DOHH2 (cell line): ENCODE measurements around the gene LSR.
"Not testable (repeated sequence)": the region's sequence is repeated elsewhere in the genome, so short reads cannot be mapped to it uniquely, and the experiment has no call there.

Source experiments
- H3F3A ChIP-seq: fragments of 200-600 bp; sonication (generic), shearing (Covaris generic); 2 replicates; pipeline ENCODE4 v1.6.0; 2016; ENCODE audit warnings: antibody characterized with exemption, mild to moderate bottlenecking; ENCODE audit not compliant: control insufficient read depth, insufficient read depth
- H3K27ac ChIP-seq: fragments of 200-600 bp; sonication (generic); 2 replicates; pipeline ENCODE4 v1.5.1; 2014; ENCODE audit warnings: low read depth, mild to moderate bottlenecking, low read length, moderate library complexity
- H3K27me3 ChIP-seq: fragments of 200-600 bp; sonication (generic); 2 replicates; pipeline ENCODE4 v1.6.1; 2014; ENCODE audit warnings: mild to moderate bottlenecking, low read length, mixed read lengths; ENCODE audit not compliant: control insufficient read depth
- H3K36me3 ChIP-seq: fragments of 200-600 bp; sonication (generic); 2 replicates; pipeline ENCODE4 v1.6.1; 2014; ENCODE audit warnings: mild to moderate bottlenecking, low read length, moderate library complexity, mixed read lengths; ENCODE audit not compliant: control insufficient read depth
- H3K4me1 ChIP-seq: fragments of 200-600 bp; sonication (generic); 2 replicates; pipeline ENCODE4 v1.6.1; 2014; ENCODE audit warnings: mild to moderate bottlenecking, low read length, mixed read lengths; ENCODE audit not compliant: control insufficient read depth
- H3K4me2 ChIP-seq: fragments of 200-600 bp; sonication (generic); 2 replicates; pipeline ENCODE4 v1.6.0; 2014; ENCODE audit warnings: mild to moderate bottlenecking, low read length, moderate library complexity
- H3K4me3 ChIP-seq: fragments of 200-600 bp; sonication (generic); 2 replicates; pipeline ENCODE4 v1.5.1; 2014; ENCODE audit warnings: mild to moderate bottlenecking, low read length, mixed read lengths
- H3K79me2 ChIP-seq: fragments of 200-600 bp; sonication (generic); 2 replicates; pipeline ENCODE4 v1.6.1; 2014; ENCODE audit warnings: mild to moderate bottlenecking, low read length, mixed read lengths; ENCODE audit not compliant: control insufficient read depth
- H3K9me2 ChIP-seq: fragments of 200-600 bp; sonication (generic); replicated peaks from 2 replicates; pipeline ENCODE4 v1.6.1; 2014; ENCODE audit warnings: mild to moderate bottlenecking, low read length, mixed read lengths; ENCODE audit not compliant: control insufficient read depth
- H3K9me3 ChIP-seq: fragments of 200-600 bp; sonication (generic); 2 replicates; pipeline ENCODE4 v1.6.1; 2014; ENCODE audit warnings: antibody characterized with exemption, low read length, mixed read lengths; ENCODE audit not compliant: control insufficient read depth, insufficient read depth
- H4K20me1 ChIP-seq: fragments of 200-600 bp; sonication (generic); 2 replicates; pipeline ENCODE4 v1.6.0; 2014; ENCODE audit warnings: low read depth, mild to moderate bottlenecking, antibody characterized with exemption, low read length, moderate library complexity; ENCODE audit not compliant: control insufficient read depth, insufficient read depth
- EZH2phosphoT487 ChIP-seq: fragments of 200-600 bp; sonication (generic); IDR thresholded peaks from 2 replicates; pipeline ENCODE4 v1.6.1; 2017; ENCODE audit warnings: borderline replicate concordance, mild to moderate bottlenecking, antibody characterized with exemption, low read length, moderate library complexity, mixed read lengths
- TF ChIP-seq, protein P1 (sequence below): fragments of 200-600 bp; sonication (generic); IDR thresholded peaks from one replicate; pipeline ENCODE4 v1.5.1; 2014; ENCODE audit warnings: antibody characterized with exemption, mild to moderate bottlenecking, low read depth, low read length; ENCODE audit not compliant: poor library complexity, severe bottlenecking

The LSR gene

DNA sequence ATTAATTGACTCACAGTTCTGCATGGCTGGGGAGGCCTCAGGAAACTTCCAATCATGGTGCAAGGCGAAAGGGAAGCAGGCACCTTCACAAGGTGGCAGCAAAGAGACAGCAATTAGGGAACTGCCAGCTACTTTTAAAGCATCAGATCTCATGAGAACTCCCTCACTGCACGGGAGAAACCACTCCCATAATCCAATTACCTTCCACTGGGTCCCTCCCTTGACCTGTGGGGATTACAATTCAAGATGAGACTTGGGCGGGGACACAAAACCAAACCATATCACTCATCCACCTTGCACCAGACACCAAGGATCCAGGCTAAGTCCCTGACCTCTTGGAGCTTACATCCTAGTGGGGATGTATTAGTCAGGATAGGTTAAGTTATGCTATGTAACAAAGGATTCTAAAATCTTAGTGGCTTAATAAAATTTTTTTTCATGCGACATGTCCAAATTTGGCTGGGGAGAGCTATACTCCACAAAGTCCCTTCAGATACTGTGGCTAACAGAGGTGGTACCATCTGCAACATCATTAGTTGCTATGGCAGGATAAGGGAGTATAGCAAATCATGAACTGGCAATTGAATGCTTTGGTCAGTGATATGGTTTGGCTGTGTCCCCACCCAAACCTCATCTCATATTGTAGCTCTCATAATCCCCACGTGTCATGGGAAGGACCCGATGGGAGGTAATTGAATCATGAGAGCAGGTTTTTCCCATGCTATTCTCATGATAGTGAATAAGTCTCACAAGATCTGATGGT is 12.0 kb upstream of the LSR start:
- no peak for TF ChIP-seq EZH2phosphoT487
- TF ChIP-seq, protein P1, sequence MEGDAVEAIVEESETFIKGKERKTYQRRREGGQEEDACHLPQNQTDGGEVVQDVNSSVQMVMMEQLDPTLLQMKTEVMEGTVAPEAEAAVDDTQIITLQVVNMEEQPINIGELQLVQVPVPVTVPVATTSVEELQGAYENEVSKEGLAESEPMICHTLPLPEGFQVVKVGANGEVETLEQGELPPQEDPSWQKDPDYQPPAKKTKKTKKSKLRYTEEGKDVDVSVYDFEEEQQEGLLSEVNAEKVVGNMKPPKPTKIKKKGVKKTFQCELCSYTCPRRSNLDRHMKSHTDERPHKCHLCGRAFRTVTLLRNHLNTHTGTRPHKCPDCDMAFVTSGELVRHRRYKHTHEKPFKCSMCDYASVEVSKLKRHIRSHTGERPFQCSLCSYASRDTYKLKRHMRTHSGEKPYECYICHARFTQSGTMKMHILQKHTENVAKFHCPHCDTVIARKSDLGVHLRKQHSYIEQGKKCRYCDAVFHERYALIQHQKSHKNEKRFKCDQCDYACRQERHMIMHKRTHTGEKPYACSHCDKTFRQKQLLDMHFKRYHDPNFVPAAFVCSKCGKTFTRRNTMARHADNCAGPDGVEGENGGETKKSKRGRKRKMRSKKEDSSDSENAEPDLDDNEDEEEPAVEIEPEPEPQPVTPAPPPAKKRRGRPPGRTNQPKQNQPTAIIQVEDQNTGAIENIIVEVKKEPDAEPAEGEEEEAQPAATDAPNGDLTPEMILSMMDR = no peak
- Histone ChIP-seq H3K4me3 (no peak overlapping the region), H3K79me2 (no peaks in the 10 kb centered on the region), H3K4me1 (peaks cover 6% of the 10 kb centered on the region), H4K20me1 (no peaks in the 10 kb centered on the region), H3K36me3 (no peaks in the 10 kb centered on the region), H3K9me2 (no peaks in the 10 kb centered on the region), H3K27ac (no peak overlapping the region), H3K4me2 (no peak overlapping the region), H3K9me3 (peaks cover 8% of the 10 kb centered on the region; the same call in 1 of the 2 replicates), H3F3A (no peaks in the 10 kb centered on the region), H3K27me3 (peaks cover 38% of the 10 kb centered on the region)

DNA sequence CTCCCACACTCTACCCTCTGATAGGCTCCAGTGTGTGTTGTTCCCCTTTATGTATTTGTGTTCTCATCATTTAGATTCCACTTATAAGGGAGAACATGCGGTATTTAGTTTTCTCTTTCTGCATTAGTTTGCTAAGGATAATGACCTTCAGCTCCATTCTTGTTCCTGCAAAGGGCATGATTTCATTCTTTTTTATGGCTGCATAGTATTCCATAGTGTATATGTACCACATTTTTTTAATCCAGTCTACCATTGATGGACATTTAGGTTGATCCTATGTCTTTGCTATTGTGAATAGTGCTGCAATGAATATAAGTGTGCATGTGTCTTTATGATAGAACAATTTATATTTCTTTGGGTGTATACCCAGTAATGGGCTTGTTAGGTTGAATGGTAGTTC is 9.2 kb upstream of the LSR start:
- not testable (repeated sequence) for H3K27ac ChIP-seq, H3K4me1 ChIP-seq, H3K4me2 ChIP-seq, H3F3A ChIP-seq, H3K36me3 ChIP-seq, H4K20me1 ChIP-seq, H3K4me3 ChIP-seq, H3K79me2 ChIP-seq, H3K9me2 ChIP-seq
- Histone ChIP-seq H3K27me3 (peaks cover 36% of the 10 kb centered on the region), H3K9me3 (peaks cover 16% of the 10 kb centered on the region)

DNA sequence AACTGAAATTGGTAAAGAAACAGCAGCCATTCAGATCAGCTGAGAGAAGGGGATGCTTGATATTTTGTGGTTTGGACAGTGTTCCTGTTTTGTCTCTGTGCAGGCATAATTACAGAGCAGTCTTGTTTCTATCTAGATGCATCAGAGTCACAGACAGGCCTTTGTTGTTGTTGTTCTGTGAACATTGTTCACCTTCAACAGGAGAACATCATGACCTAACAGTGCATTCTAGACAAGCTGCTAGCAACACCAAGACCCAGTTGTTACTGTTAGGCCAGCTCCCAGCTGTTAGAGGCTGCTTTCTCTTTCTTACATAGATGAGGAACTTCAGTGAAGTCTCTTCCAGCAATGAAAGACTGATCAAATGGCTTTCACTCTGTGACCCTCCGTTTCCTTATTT is 8.5 kb upstream of the LSR start:
- H3K4me3 ChIP-seq = no peak overlapping the region
- H3K27me3 ChIP-seq = peaks cover 36% of the 10 kb centered on the region
- no peaks in the 10 kb centered on the region for H3F3A ChIP-seq
- H3K4me2 ChIP-seq = no peak overlapping the region
- TF ChIP-seq EZH2phosphoT487 = no peak
- TF ChIP-seq, protein P1 = no peak
- no peaks in the 10 kb centered on the region for H4K20me1 ChIP-seq
- H3K9me3 ChIP-seq = peaks cover 18% of the 10 kb centered on the region
- no peaks in the 10 kb centered on the region for H3K9me2 ChIP-seq
- H3K27ac ChIP-seq = no peak overlapping the region
- H3K36me3 ChIP-seq = no peaks in the 10 kb centered on the region
- H3K79me2 ChIP-seq = no peaks in the 10 kb centered on the region
- H3K4me1 ChIP-seq = peaks cover 6% of the 10 kb centered on the region

DNA sequence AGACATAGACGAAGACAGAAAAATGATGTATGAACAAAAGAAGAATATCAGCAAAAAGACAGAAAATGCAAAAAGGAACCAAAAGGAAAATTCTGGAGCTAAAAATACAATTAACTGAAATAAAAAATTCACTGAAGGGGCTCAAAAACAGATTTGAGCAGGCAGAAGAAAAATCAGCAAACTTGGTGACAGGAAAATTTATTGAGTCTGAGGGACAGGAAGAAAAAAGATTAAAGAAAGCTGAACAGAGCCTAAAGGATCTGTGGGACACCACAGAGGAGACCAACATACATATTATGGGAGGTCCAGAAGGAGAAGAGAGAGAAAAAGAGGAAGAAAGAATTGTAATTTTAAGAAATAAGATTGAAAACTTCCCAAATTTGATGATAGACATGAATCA is 7.4 kb upstream of the LSR start:
- no peaks in the 10 kb centered on the region for H3K79me2 ChIP-seq
- H4K20me1 ChIP-seq = no peaks in the 10 kb centered on the region
- no peak overlapping the region for H3K27ac ChIP-seq
- H3K36me3 ChIP-seq = no peaks in the 10 kb centered on the region
- peaks cover 18% of the 10 kb centered on the region for H3K9me3 ChIP-seq
- H3F3A ChIP-seq = peaks cover 1% of the 10 kb centered on the region
- no peaks in the 10 kb centered on the region for H3K9me2 ChIP-seq
- no peak overlapping the region for H3K4me2 ChIP-seq
- no peak overlapping the region for H3K4me3 ChIP-seq
- H3K4me1 ChIP-seq = peaks cover 6% of the 10 kb centered on the region
- H3K27me3 ChIP-seq = peaks cover 40% of the 10 kb centered on the region
- no peak for TF ChIP-seq EZH2phosphoT487
- TF ChIP-seq, protein P1 = no peak
